Activated T-cell treated with anti-CD3 and anti-CD28 coated beads, Interleukin-2, amount 50 U/mL, for 4 hours (primary cell): ENCODE measurements around the gene MORC3. TPM values are rescaled to one million over a fixed set of nuclear protein-coding genes. Genes with fewer than 3 reads are reported as not detected.
A peak's percentile ranks its signal among the peaks of the same experiment; 100 is the strongest.
"Not testable (repeated sequence)": the region's sequence is repeated elsewhere in the genome, so short reads cannot be mapped to it uniquely, and the experiment has no call there.

Source experiments
- ATAC-seq, 2 donors: fragments of 200-7000 bp; cut with Tn5 transposase; one replicate each; pipeline ENCODE4 v1.10.0; 2021
- DNase-seq: peaks from one replicate; pipeline ENCODE4 v3.0.0-alpha.2; 2020
- H3K27me3 Mint-ChIP-seq: one replicate; pipeline ENCODE4 v1.8.0; 2021; ENCODE audit warnings: low read depth, mixed read lengths
- H3K36me3 Mint-ChIP-seq: one replicate; pipeline ENCODE4 v1.8.0; 2022; ENCODE audit warnings: mixed read lengths; ENCODE audit not compliant: insufficient read depth
- H3K4me1 Mint-ChIP-seq: one replicate; pipeline ENCODE4 v1.8.0; 2021; ENCODE audit warnings: low read depth, mixed read lengths
- H3K4me3 Mint-ChIP-seq: one replicate; pipeline ENCODE4 v1.8.0; 2021; ENCODE audit warnings: mild to moderate bottlenecking, moderate library complexity, mixed read lengths
- H3K9me3 Mint-ChIP-seq: one replicate; pipeline ENCODE4 v1.8.0; 2021; ENCODE audit warnings: mixed read lengths
- total RNA-seq, 3 donors: library from RNA; stranded (reverse); gene quantifications; one replicate each; pipeline ENCODE4 v1.2.1, GENCODE V29; 2021

MORC3 gene
- total RNA-seq, 3 donors from 2014 or later = 17.1 to 22.7 (median 19.6) TPM

DNA sequence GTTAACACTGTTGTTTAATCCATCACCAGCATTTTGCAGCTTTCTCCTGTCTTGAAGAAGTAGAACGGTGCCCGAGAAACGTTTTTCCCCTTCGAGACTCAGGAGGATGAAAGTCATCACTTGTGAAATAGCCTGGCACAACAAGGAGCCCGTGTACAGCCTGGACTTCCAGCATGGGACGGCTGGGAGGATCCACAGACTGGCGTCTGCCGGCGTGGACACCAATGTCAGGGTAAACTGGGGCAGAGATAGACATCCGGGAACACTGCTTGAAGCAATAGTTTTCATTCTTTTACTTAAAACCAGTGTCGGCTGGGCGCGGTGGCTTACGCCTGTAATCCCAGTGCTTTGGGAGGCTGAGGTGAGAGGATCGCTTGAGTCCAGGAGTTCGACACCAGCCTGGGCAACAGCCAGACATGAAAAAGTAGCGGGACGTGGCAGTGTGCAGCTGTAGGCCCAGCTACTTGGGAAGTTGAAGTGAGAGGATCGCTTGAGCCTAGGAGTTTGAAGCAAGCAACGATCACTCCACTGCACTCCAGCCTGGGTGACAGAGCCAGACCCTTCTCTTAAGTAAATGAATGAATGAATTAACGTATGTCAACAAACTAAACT lies 66.1 kb downstream of the MORC3 start:
- Mint-ChIP-seq H3K36me3 (peaks cover 8% of the 10 kb centered on the region), H3K4me3 (peak overlapping the region; percentile 85), H3K27me3 (no peaks in the 10 kb centered on the region), H3K9me3 (no peaks in the 10 kb centered on the region), H3K4me1 (peaks cover 6% of the 10 kb centered on the region)
- DNase-seq (no peak), ATAC-seq (no peak)

DNA sequence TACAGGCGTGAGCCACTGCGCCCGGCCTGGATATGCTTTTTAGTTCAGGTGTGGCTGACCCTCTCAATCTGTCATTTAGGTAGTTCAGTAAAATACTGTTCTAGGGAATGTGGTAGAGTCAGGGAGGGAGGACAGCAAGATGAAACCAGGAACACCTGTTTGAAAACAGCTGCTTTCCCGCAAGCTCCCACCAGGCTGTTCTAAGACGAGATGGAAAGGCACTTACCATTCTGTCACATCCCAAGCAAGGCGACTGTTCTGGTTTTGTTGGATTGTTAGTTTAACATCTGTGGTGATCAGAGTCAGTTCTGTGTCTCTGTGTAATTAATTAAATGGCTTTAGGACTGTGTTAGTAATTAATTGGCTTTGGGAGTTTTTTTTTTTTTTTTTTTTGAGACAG lies 68.1 kb downstream of the MORC3 start:
- ATAC-seq (no peak), DNase-seq (no peak)
- Mint-ChIP-seq H3K36me3 (peaks cover 14% of the 10 kb centered on the region), H3K9me3 (no peaks in the 10 kb centered on the region), H3K4me3 (no peak overlapping the region), H3K4me1 (peaks cover 4% of the 10 kb centered on the region), H3K27me3 (no peaks in the 10 kb centered on the region)

DNA sequence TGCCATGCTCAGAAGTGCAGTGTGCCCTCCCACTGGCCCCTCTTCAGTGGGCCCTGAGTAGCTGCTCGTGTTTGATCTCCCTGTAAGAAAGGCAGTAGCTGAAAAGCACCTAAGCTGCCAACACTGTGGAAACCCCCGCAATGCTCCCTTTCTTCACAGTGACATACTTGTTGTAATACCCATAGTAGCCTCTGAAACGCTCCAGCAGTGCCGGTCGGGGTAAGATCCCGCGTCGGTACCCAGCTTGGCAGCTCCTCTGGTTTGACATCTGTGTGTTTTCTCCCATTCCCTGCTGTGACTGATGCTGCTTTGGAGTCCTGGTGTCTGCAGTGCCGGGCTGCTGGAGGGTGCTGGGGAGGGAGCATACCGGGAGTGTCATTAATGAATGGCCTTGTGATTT lies 68.8 kb downstream of the MORC3 start:
- no peaks in the 10 kb centered on the region for H3K9me3 Mint-ChIP-seq
- H3K36me3 Mint-ChIP-seq = peaks cover 16% of the 10 kb centered on the region
- peaks cover 4% of the 10 kb centered on the region for H3K4me1 Mint-ChIP-seq
- no peak overlapping the region for H3K4me3 Mint-ChIP-seq
- DNase-seq (no peak), ATAC-seq (no peak)
- H3K27me3 Mint-ChIP-seq = no peaks in the 10 kb centered on the region

DNA sequence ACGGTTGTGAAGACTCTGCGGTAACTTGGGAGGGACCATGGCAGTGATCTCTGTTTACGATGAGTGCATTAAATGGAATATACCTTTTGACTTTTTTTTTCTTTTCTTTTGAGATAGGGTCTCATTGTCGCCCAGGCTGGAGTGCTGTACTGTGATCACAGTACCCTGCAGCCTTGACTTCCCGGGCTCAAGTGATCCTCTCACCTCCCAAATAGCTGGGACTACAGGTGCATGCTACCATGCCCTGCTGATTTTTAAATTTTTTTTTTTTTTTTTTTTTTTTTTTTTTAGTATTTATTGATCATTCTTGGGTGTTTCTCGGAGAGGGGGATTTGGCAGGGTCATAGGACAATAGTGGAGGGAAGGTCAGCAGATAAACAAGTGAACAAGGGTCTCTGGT lies 71.7 kb downstream of the MORC3 start:
- not testable (repeated sequence) for H3K27me3 Mint-ChIP-seq, H3K4me1 Mint-ChIP-seq, H3K4me3 Mint-ChIP-seq, ATAC-seq, DNase-seq, H3K9me3 Mint-ChIP-seq
- peaks cover 27% of the 10 kb centered on the region for H3K36me3 Mint-ChIP-seq

DNA sequence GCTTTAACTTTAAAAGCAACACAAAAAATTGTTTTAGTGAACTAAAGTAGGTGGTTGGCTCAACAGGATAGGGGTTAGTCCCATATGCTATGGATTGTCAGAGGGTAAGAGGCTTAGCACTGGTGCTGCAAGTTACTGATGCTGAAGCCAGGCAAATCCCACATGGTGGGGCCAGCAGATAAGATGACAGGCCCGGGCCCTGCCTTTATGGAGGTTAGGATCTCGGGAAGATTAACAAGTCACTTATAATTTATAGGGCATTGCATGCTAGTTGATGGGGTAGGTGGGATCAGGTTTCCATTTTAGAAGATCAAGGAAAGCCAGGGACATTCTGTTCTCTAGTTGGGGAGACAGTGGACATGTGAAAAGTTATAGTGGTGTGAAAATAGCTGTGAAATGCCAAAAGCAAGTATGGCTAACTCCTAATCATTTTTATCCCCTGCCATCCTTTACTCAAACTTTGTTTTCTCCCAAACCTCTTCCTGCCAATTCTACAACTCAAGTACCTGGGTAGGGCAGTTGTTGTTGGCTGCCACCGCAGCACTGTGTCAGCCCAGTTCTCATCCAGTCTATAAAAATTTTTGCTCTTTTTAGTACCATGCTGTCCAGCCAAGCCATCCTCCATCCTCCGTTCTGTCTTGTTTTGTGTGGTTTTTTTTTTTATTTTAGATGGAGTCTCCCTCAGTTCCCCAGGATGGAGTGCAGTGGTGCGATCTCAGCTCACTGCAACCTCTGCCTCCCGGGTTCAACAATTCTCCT lies 75.5 kb downstream of the MORC3 start:
- no peak overlapping the region for H3K4me3 Mint-ChIP-seq
- DNase-seq = no peak
- no peak for ATAC-seq
- H3K4me1 Mint-ChIP-seq = no peaks in the 10 kb centered on the region
- no peaks in the 10 kb centered on the region for H3K27me3 Mint-ChIP-seq
- H3K36me3 Mint-ChIP-seq = peaks cover 31% of the 10 kb centered on the region
- no peaks in the 10 kb centered on the region for H3K9me3 Mint-ChIP-seq

DNA sequence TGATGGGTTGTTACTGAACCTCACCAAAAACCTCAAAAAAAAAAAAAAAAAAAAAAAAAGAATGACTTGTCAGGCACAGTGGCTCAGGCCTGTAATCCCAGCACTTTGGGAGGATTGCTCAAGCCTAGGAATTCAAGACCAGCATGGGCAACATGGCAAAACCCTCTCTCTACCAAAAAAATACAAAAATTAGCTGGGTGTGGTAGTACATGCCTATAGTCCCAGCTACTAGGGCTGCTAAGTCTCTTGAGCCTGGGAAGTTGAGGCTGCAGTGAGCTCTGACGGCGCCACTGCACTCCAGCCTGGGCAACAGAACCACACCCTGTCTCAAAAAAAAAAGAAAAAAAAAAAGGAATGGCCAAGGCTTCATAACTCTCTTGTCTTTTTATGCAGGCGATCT lies 76.3 kb downstream of the MORC3 start:
- Mint-ChIP-seq H3K4me3 (no peak overlapping the region), H3K36me3 (peaks cover 31% of the 10 kb centered on the region), H3K27me3 (no peaks in the 10 kb centered on the region), H3K9me3 (no peaks in the 10 kb centered on the region), H3K4me1 (no peaks in the 10 kb centered on the region)
- no peak for DNase-seq
- ATAC-seq = no peak

DNA sequence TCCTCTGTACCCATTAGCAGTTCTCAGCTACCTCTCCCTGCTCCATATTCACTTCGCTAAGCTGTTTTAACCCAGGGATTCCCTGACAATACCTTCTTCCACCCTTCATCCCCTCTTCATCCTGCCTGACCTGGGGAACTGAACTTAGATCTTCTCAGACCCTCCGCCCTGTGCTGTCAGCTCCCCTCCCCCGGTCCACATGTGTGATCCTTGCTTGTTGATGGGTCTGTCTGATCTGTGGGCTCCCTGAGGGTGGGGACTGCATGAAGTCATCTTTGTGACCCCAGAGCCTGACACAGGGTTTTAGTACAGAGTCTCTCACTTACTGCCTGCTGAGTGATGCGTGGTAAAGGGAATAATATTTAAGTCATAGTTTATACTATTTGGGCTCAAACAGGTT lies 77.0 kb downstream of the MORC3 start:
- Mint-ChIP-seq H3K4me3 (no peak overlapping the region), H3K36me3 (peaks cover 29% of the 10 kb centered on the region), H3K4me1 (no peaks in the 10 kb centered on the region), H3K9me3 (no peaks in the 10 kb centered on the region), H3K27me3 (no peaks in the 10 kb centered on the region)
- no peak for ATAC-seq
- no peak for DNase-seq

DNA sequence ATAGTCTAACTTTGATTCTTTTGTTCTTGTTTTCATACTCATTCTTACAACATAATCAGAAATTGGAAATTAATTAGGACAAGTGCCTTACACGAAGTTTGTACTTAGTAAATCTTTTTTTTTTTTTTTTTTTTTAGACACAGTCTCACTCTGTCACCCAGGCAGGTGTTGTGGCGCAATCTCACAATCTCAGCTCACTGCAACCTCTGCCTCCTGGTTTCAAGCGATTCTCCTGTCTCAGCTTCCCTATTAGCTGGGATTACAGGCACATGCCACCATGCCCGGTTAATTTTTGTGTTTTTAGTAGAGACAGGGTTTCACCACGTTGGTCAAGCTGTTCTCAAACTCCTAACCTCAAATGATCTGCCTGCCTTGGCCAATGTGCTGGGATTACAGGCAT lies 77.6 kb downstream of the MORC3 start:
- H3K9me3 Mint-ChIP-seq = no peaks in the 10 kb centered on the region
- H3K4me3 Mint-ChIP-seq = no peak overlapping the region
- no peak for DNase-seq
- peaks cover 28% of the 10 kb centered on the region for H3K36me3 Mint-ChIP-seq
- ATAC-seq = no peak
- H3K4me1 Mint-ChIP-seq = no peaks in the 10 kb centered on the region
- no peaks in the 10 kb centered on the region for H3K27me3 Mint-ChIP-seq

DNA sequence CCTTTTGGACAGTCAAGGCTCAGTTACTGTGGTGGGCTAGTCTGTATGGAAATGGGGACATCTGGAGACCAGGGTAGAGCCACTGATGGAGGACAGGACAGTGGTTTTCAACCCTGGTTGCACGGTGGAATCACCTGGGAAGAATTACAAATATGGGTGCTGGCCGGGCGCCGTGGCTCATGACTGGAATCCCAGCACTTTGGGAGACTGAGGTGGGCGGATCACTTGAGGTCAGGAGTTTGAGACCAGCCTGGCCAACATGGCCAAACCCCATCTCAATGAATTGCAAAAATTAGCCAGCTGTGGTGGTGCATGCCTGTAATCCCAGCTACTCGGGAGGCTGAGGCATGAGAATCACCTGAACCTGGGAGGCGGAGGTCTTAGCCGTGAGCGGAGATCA lies 79.7 kb downstream of the MORC3 start:
- H3K27me3 Mint-ChIP-seq, DNase-seq, ATAC-seq, H3K4me3 Mint-ChIP-seq, H3K9me3 Mint-ChIP-seq, H3K4me1 Mint-ChIP-seq: not testable (repeated sequence)
- peaks cover 24% of the 10 kb centered on the region for H3K36me3 Mint-ChIP-seq

DNA sequence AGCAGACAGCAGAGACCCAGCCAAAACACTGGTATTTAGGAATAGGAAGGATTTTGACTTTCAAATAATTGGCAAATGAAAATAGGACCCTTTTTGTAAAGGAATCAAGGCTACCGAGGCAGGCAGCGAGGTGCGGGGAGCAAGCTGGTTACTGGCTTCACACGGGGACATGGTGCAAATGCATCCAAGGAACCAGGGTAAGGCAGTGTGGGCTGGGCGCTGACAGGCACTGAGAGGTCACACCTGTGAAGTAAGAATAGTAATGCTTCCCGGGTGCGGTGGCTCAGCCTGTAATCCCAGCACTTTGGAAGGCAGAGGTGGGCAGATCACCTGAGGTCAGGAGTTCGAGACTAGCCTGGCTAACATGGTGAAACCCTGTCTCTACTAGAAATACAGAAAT lies 80.7 kb downstream of the MORC3 start:
- H3K4me1 Mint-ChIP-seq = no peaks in the 10 kb centered on the region
- peaks cover 20% of the 10 kb centered on the region for H3K36me3 Mint-ChIP-seq
- no peaks in the 10 kb centered on the region for H3K9me3 Mint-ChIP-seq
- H3K27me3 Mint-ChIP-seq = no peaks in the 10 kb centered on the region
- ATAC-seq (no peak), DNase-seq (no peak)
- no peak overlapping the region for H3K4me3 Mint-ChIP-seq

DNA sequence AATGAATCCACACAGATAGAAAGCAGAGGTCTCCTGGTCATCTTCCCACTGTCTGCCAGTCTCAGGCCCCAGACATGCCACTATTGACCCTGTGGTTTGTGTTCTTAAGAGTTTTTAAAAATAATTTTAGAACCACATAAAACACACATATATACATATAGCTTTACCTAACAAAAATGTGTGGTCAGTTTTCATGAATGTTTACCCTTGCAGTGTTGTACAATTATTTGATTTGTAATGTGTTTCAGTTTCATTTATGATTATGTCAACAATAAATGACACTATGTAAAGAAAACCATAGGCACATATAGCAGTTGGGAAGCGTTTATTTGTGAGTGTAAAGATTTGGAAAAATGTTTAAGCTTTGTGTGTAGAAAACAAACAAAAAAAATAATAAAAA lies 82.3 kb downstream of the MORC3 start:
- no peak overlapping the region for H3K4me3 Mint-ChIP-seq
- H3K9me3 Mint-ChIP-seq = no peaks in the 10 kb centered on the region
- no peak for DNase-seq
- H3K4me1 Mint-ChIP-seq = no peaks in the 10 kb centered on the region
- H3K27me3 Mint-ChIP-seq = no peaks in the 10 kb centered on the region
- no peak for ATAC-seq
- peaks cover 20% of the 10 kb centered on the region for H3K36me3 Mint-ChIP-seq

DNA sequence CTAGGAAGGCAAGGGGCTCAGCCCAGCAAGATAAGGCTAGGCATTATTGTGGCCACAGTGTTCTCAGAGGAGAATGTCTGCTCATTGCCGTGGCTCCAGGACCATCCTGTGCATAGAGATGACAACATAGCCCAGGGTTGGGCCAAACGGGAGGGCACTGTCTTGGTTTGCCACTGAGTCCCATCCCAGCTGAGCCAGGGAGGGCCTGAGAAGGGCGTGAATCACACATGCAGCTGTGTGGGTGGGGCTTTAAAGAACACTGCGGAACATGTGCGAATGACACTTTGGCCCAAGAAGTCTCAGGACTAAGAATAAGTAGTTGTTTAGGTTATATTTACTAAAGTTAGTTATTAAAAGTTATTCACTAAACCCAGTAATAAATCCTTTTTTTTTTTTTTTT lies 83.7 kb downstream of the MORC3 start:
- DNase-seq = no peak
- H3K4me1 Mint-ChIP-seq = no peaks in the 10 kb centered on the region
- no peaks in the 10 kb centered on the region for H3K9me3 Mint-ChIP-seq
- H3K4me3 Mint-ChIP-seq = no peak overlapping the region
- no peak for ATAC-seq
- H3K27me3 Mint-ChIP-seq = no peaks in the 10 kb centered on the region
- peaks cover 21% of the 10 kb centered on the region for H3K36me3 Mint-ChIP-seq

DNA sequence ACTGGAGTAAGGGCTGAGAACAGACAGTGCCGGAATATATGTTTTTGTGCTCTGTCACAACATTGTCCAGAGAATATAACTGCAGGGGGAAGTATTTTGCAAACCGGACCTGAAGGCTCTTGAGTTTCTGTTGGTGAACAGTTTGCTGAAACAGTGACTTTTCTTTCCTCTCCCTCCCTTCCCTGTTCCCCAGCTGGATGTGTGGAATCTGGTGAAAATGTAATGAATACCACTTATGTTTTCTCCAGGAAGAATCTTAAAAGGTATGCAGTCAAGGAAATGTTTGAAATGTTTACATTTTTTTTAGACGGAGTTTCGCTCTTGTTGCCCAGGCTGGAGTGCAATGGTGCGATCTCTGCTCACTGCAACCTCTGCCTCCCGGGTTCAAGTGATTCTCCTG lies 88.6 kb downstream of the MORC3 start:
- H3K36me3 Mint-ChIP-seq = peaks cover 26% of the 10 kb centered on the region
- ATAC-seq = no peak

DNA sequence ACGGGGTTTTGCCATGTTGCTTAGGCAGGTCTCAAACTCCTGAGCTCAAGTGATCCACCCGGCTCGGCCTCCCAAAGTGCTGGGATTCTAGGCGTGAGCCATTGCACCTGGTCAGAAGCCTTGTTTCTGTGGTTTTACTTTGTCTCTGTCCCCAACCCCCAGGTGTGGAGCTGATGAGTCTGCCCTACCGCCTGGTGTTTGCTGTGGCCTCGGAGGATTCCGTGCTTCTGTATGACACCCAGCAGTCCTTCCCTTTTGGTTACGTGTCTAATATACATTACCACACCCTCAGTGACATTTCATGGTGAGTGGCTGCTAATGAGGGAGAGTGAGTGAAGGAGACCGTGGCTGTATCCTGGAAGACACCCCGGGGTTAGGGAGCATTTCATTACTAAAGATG lies 91.3 kb downstream of the MORC3 start:
- H3K36me3 Mint-ChIP-seq = peaks cover 32% of the 10 kb centered on the region
- ATAC-seq (no peak), DNase-seq (no peak)
- no peaks in the 10 kb centered on the region for H3K9me3 Mint-ChIP-seq
- H3K4me3 Mint-ChIP-seq = no peak overlapping the region
- no peaks in the 10 kb centered on the region for H3K4me1 Mint-ChIP-seq
- H3K27me3 Mint-ChIP-seq = no peaks in the 10 kb centered on the region

More for the DNA sequence above, 88.6 kb downstream of the MORC3 start:
- Mint-ChIP-seq H3K27me3 (no peaks in the 10 kb centered on the region), H3K9me3 (no peaks in the 10 kb centered on the region), H3K4me3 (no peak overlapping the region), H3K4me1 (no peaks in the 10 kb centered on the region)
- no peak for DNase-seq

DNA sequence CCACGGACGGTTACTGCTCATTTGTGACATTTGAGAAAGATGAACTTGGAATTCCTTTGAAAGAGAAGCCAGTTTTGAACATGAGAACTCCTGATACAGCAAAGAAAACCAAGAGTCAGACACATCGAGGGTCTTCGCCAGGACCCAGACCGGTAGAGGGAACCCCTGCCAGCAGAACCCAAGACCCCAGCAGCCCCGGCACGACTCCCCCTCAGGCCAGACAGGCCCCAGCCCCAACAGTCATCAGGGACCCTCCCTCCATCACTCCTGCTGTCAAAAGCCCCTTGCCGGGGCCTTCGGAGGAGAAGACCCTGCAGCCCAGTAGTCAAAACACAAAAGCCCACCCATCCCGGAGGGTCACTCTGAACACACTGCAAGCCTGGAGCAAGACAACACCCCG lies 92.9 kb downstream of the MORC3 start:
- ATAC-seq = no peak
- Mint-ChIP-seq H3K4me1 (no peaks in the 10 kb centered on the region), H3K27me3 (no peaks in the 10 kb centered on the region), H3K9me3 (no peaks in the 10 kb centered on the region), H3K36me3 (peaks cover 28% of the 10 kb centered on the region), H3K4me3 (no peak overlapping the region)
- DNase-seq = no peak
